ENCODE measurements around the gene DNMBP. TPM values are rescaled to one million over a fixed set of nuclear protein-coding genes. Genes with fewer than 3 reads are reported as not detected.

The DNMBP gene
- total and polyA plus RNA-seq, 5 donors, result 5.5 to 10.0 (median 7.7) TPM

DNA sequence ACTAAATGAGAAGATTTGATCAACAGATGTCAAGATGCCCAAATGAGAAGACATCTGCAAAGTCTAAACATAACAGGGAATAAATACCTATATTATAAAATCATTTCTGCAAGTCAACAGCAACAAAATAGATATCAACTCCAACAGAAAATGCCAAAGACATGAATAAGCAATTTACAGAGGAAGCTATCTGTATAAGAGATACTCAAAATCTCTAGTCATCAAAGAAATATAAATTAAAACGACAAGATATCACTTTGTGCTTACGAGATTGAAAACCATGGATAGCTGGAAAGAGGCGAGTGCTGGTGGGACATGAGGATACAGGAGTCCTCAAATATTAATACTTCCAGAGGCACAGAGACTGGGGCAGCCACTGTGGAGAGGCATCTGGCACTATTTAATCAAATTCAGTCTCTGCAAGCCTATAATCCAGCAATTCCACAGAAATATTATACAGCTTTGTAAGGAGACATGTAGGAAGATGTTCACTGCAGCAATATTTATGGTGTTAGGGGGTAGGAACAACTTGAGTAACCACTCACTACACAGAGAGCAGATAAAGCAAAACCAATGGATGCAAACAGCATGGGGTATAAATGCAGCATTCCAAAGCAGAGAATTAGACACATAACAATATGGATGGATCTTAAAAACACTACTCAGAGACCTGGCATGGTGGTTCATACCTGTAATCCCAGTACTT is 4.8 kb downstream of the DNMBP start:
- no peaks in the 10 kb centered on the region for H3K27me3 ChIP-seq (ENCODE audit: control insufficient read depth, insufficient read depth)
- H3K4me3 ChIP-seq (ENCODE audit: low read length), result no peak overlapping the region
- no peak overlapping the region for H3K27ac ChIP-seq (ENCODE audit: low read length)
- H3K4me1 ChIP-seq (ENCODE audit: control insufficient read depth, insufficient read depth, low read length), result peaks cover 11% of the 10 kb centered on the region
- intact Hi-C loops (cut with DNase I), result loop anchor here in 3 of 4 donors (5.0 to 10.0 kb wide), 3 partner anchors 33 to 90 kb away; no protein-coding TSS in a partner anchor
- H3K9me3 ChIP-seq (ENCODE audit: control insufficient read depth, low read length), result no peaks in the 10 kb centered on the region
- ATAC-seq, result no peak
- 80% methylated on average over 3 of the region's 3 CpGs for WGBS
- DNase-seq, result no peak

DNA sequence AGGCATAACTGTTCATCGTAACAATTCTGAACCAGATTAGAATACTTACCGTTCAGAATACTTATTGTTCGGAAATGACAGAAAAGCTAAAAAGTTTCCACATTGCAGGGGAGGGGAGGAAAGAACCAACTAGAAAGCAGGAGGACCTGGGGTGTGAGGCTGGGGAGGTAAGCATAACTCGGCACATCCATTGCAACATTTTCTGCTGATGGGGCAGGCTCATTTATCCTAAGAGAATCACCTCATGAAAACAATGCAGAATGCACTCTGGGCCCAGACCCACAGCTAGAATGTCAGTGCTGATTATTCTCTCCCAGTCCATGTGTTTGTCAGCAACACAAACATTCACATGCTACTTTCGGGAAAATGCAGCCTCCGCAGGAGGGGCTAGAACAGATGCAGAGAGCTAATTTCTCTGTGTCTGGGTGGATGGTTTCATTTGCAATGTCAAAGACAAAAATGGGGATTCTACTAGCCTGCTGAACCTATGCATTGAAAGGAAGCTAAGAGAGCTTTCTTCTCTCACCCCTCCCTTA is 9.6 kb downstream of the DNMBP start:
- 92% methylated on average over 6 of the region's 6 CpGs for WGBS
- H3K9me3 ChIP-seq (ENCODE audit: control insufficient read depth, low read length), result no peaks in the 10 kb centered on the region
- no peak overlapping the region for H3K27ac ChIP-seq (ENCODE audit: low read length)
- H3K27me3 ChIP-seq (ENCODE audit: control insufficient read depth, insufficient read depth), result no peaks in the 10 kb centered on the region
- peaks cover 13% of the 10 kb centered on the region for H3K4me1 ChIP-seq (ENCODE audit: control insufficient read depth, insufficient read depth, low read length)
- DNase-seq (no peak), ATAC-seq (no peak)
- H3K4me3 ChIP-seq (ENCODE audit: low read length), result no peak overlapping the region
- intact Hi-C loops (cut with DNase I), result loop anchor here in 2 of 4 donors (10.0 kb wide), 1 partner anchor 85 kb away; no protein-coding TSS in a partner anchor

DNA sequence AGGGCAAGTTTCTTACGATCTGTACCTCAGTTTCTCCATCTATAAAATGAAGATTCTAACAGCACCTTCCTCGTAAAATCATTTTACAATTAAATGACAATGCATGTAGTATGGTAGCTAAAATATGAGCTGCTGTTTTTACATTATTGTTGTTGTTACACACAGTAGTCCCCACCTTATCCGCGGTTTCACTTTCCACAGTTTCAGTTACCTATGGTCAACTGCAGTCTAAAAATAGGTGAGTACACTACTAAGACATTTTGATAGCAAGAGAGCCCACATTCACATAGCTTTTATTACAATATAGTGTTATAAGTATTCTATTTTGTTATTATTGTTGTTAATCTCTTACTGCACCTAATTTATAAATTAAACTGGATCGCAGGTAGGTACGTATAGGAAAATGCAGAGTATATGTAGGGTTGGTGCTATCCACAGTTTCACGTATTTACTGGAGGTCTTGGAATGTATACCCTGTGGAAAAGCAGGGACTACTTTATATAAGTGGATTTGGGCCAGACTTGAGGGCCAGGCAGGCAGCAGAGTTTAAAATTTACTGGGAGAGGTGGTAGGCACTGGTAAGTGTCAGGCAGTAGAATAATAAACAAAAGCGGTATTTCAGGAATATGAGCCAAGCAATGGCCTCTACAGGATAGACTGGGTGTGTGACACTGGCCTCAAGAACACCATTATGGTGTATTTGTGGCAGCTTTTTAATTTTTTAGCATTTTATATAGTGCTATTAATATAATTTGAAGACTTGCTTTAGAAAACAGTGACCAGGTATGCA is 10.2 kb downstream of the DNMBP start:
- H3K4me3 ChIP-seq (ENCODE audit: low read length), result no peak overlapping the region
- intact Hi-C loops (cut with DNase I), result loop anchor here in 2 of 4 donors (10.0 kb wide), 1 partner anchor 85 kb away; no protein-coding TSS in a partner anchor
- H3K27me3 ChIP-seq (ENCODE audit: control insufficient read depth, insufficient read depth), result no peaks in the 10 kb centered on the region
- no peaks in the 10 kb centered on the region for H3K9me3 ChIP-seq (ENCODE audit: control insufficient read depth, low read length)
- ATAC-seq (no peak), DNase-seq (no peak)
- no peak overlapping the region for H3K27ac ChIP-seq (ENCODE audit: low read length)
- H3K4me1 ChIP-seq (ENCODE audit: control insufficient read depth, insufficient read depth, low read length), result peaks cover 14% of the 10 kb centered on the region
- WGBS, result 85% methylated on average over 8 of the region's 8 CpGs

DNA sequence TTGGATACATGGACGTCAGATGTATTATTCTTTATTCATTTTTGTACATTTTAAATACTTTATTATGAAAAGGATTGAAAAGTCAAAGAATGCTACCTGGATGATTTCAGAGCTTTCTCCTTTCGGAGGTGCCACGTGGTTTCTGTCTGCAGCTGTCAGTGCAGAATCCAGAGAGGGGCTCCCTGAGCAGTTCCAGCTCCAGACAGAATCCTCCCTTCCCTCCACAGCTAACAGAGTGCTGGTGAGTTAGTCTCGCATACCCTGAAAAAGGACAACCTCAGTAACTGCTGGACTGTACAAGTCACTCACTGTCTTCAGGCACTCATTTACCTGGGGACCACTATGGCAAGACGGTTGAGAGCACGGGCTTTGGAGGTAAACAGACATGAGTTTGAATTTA is 10.9 kb downstream of the DNMBP start:
- H3K9me3 ChIP-seq (ENCODE audit: control insufficient read depth, low read length), result no peaks in the 10 kb centered on the region
- no peak overlapping the region for H3K4me3 ChIP-seq (ENCODE audit: low read length)
- no peak for ATAC-seq
- H3K4me1 ChIP-seq (ENCODE audit: control insufficient read depth, insufficient read depth, low read length), result peaks cover 17% of the 10 kb centered on the region
- intact Hi-C loops (cut with DNase I), result no loop called here
- no peak for DNase-seq
- H3K27ac ChIP-seq (ENCODE audit: low read length), result no peak overlapping the region
- H3K27me3 ChIP-seq (ENCODE audit: control insufficient read depth, insufficient read depth), result no peaks in the 10 kb centered on the region
- WGBS, result 89% methylated on average over 6 of the region's 6 CpGs

DNA sequence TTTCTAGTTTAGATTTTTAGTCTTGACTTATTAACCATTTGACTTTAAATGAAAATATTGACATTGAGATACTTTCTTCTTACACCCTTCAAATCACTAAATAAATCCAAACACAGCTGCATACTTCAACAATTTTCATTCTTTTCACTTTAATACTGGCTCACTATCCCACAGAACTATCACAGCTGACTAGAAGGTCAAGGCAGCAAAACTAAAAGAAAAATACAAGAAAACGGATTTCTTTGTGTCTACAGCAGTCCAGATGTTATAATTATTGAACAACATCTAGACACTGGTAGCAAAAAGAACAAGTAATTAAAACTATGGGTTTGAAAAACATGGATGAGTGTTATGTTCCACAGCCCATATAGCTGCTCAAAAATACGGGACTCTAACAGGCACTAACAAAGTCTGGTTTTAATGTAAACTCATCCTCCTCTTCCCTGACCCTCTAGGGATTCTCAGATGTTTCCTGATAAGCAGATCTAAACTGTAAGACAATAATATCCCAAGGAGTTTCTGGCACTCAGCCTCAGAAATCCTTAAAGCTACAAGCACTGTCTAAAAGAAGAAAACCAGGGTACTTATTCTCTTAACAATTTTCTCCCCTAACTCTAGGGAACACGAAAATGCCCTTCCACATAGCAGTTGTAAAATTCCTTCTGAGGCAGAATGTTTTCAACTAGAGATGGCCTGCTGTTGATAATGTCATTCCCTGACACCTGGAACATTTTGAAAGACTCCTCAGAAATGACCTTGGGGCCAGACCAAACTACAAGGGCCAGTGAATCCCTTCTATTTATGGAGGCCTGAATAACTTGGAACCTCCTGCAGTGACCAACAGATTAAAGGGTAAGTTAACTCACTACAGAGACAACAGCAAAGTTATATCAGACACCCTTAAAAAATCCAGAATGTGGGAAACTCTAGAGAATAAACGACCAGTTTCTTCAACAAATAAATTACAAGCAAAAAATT is 12.8 kb downstream of the DNMBP start:
- ATAC-seq, result no peak

DNA sequence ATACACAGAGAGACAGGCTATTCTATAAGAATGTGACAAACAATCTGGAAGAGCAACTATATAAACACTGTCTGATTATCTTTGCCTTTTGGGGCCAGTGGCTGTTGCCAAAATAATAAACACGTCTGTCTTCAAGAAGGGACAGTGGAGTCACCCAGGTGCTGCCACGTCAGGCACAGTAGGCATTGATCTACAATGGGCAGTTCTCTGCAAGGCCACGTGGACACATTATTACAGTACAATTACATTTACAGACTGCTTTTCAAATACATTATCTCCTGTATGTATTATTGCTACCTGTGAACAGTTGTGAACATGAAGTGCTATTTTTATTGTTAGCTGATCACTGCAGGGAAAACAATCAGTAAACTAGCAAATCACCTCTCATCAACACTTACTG is 14.0 kb downstream of the DNMBP start:
- Histone ChIP-seq H3K27me3 (ENCODE audit: control insufficient read depth, insufficient read depth) (no peaks in the 10 kb centered on the region), H3K9me3 (ENCODE audit: control insufficient read depth, low read length) (no peaks in the 10 kb centered on the region), H3K4me3 (ENCODE audit: low read length) (no peak overlapping the region), H3K4me1 (ENCODE audit: control insufficient read depth, insufficient read depth, low read length) (peaks cover 17% of the 10 kb centered on the region), H3K27ac (ENCODE audit: low read length) (no peak overlapping the region)
- ATAC-seq (no peak), DNase-seq (no peak)
- intact Hi-C loops (cut with DNase I), result no loop called here
- 83% methylated on average over 3 of the region's 3 CpGs for WGBS

More for the DNA sequence above, 12.8 kb downstream of the DNMBP start:
- Histone ChIP-seq H3K4me3 (ENCODE audit: low read length) (no peak overlapping the region), H3K4me1 (ENCODE audit: control insufficient read depth, insufficient read depth, low read length) (peaks cover 17% of the 10 kb centered on the region), H3K27ac (ENCODE audit: low read length) (no peak overlapping the region), H3K27me3 (ENCODE audit: control insufficient read depth, insufficient read depth) (no peaks in the 10 kb centered on the region), H3K9me3 (ENCODE audit: control insufficient read depth, low read length) (no peaks in the 10 kb centered on the region)
- WGBS, result 33% methylated on average over 4 of the region's 4 CpGs
- intact Hi-C loops (cut with DNase I), result no loop called here
- DNase-seq, result no peak

DNA sequence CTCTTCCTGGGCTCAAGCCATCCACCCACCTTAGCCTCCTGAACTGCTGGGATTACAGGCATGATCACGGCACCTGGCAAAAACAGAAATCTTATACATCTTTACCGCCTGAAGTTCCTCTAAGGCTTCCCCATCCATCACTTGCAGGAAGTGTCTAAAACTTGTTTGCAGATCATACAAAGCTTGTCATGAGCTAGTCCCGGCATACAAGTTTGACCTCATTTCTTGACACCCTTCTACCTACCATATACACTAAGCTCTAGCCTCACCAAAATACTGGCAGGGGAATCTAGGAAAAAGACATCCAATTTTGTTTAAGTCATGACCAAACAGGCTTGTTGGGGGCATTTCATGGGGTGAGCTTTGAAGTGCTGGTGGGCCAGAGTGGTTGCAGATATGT is 14.5 kb downstream of the DNMBP start:
- ATAC-seq, result no peak
- intact Hi-C loops (cut with DNase I), result no loop called here
- H3K9me3 ChIP-seq (ENCODE audit: control insufficient read depth, low read length), result no peaks in the 10 kb centered on the region

DNA sequence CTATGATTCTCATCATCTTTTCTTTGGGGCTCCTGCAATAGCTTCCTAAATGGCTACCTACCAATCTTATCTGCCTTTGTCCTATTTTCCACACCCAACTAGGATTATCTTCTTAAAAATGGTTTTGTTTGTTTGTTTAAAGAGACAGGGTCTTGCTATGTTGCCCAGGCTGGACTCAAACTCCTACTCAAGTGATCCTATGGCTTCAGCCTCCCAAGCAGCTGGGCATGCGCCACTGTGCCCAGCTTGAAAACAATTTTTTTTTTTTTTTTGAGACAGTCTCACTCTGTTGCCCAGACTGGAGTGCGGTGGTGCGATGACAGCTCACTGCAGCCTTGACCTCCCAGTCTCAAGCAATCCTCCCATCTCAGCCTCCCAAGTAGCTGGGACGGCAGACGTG is 14.9 kb downstream of the DNMBP start:
- no peaks in the 10 kb centered on the region for H3K27me3 ChIP-seq (ENCODE audit: control insufficient read depth, insufficient read depth)
- H3K4me1 ChIP-seq (ENCODE audit: control insufficient read depth, insufficient read depth, low read length), result peaks cover 15% of the 10 kb centered on the region
- intact Hi-C loops (cut with DNase I), result no loop called here
- H3K9me3 ChIP-seq (ENCODE audit: control insufficient read depth, low read length), result no peaks in the 10 kb centered on the region
- ATAC-seq (no peak), DNase-seq (no peak)
- no peak overlapping the region for H3K4me3 ChIP-seq (ENCODE audit: low read length)
- WGBS, result 98% methylated on average over 5 of the region's 5 CpGs
- no peak overlapping the region for H3K27ac ChIP-seq (ENCODE audit: low read length)

More for the DNA sequence above, 14.5 kb downstream of the DNMBP start:
- H3K27ac ChIP-seq (ENCODE audit: low read length), result no peak overlapping the region
- H3K4me1 ChIP-seq (ENCODE audit: control insufficient read depth, insufficient read depth, low read length), result peaks cover 17% of the 10 kb centered on the region
- no peak overlapping the region for H3K4me3 ChIP-seq (ENCODE audit: low read length)
- no peaks in the 10 kb centered on the region for H3K27me3 ChIP-seq (ENCODE audit: control insufficient read depth, insufficient read depth)
- no peak for DNase-seq
- WGBS, result 86% methylated on average over 3 of the region's 3 CpGs

DNA sequence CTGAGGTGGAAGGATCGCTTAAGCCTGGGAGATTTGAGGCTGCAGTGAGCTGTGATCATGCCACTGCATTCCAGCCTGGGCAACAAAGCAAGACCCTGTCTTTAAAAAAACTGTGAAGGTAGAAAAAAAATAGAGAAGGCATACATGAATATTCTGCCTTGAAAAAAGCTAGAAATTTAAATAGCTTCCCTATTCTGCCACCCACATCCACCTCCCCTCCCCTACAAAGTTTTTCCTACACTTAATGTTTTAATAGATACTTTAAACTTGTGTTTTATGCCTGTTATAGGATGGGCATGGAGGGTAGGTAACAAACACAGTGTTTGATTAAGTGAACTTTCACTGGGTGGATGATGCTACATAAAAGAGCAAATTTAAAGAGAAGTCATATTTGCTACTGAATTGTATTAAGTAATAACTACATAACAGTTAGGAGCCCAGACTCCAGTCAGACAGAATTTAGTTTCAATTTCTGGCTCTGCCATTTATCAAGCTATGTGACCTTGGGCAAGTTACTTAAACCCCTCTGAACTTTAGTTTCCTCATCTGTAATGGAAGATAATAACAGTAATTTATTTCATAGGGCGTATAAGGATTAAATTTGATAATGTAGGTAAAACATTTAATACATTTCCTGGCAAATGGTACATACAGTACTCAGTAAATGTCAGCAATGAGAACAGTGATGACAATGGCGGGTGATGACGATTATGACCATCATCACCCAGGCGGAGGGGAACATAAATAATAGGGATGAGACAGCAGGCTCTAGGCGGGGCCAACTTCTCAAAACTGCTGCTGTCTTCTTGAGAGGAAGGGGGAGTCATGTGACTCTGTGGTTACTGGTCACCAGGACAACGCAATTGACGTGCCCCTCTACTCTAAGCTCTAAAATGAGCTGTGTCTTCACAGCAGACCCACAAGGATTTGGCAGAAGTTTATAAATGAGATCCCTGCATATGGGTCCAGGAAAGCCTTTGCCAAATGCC is 15.8 kb downstream of the DNMBP start:
- Histone ChIP-seq H3K4me1 (ENCODE audit: control insufficient read depth, insufficient read depth, low read length) (peaks cover 14% of the 10 kb centered on the region), H3K4me3 (ENCODE audit: low read length) (no peak overlapping the region), H3K27ac (ENCODE audit: low read length) (no peak overlapping the region), H3K9me3 (ENCODE audit: control insufficient read depth, low read length) (no peaks in the 10 kb centered on the region), H3K27me3 (ENCODE audit: control insufficient read depth, insufficient read depth) (no peaks in the 10 kb centered on the region)
- intact Hi-C loops (cut with DNase I), result no loop called here
- peak in 2 of 3 donors; percentile 45 to 61 for DNase-seq
- peak; percentile 80 to 83 for ATAC-seq
- WGBS, result 65% methylated on average over 8 of the region's 8 CpGs
